ENCODE measurements around the gene MT2A.

The MT2A gene

GRCh38 chr16:56625943-56626654 is 17.7 kb downstream of the MT2A start:
- DNase-seq (ENCODE audit: insufficient read length) (no peak), FAIRE-seq (no peak)
- no peak for TF ChIP-seq POLR2AphosphoS5 (IDR thresholded peaks at IDR 0.05; ENCODE audit: low read depth, low read length)
- TF ChIP-seq POLR2A (IDR thresholded peaks at IDR 0.05; ENCODE audit: low read depth, low read length) = no peak
- TF ChIP-seq TAF1 (IDR thresholded peaks at IDR 0.05; ENCODE audit: borderline replicate concordance, low read depth, low read length) = no peak

- FAIRE-seq = no peak
- TF ChIP-seq POLR2A (IDR thresholded peaks at IDR 0.05; ENCODE audit: low read depth, low read length) = no peak
- TF ChIP-seq TAF1 (IDR thresholded peaks at IDR 0.05; ENCODE audit: borderline replicate concordance, low read depth, low read length) = no peak
Measured at GRCh38 chr16:56626685-56627084, 18.3 kb downstream of the MT2A start.

GRCh38 chr16:56628486-56629350 is 20.3 kb downstream of the MT2A start:
- TF ChIP-seq POLR2A (IDR thresholded peaks at IDR 0.05; ENCODE audit: low read depth, low read length) (no peak), POLR2AphosphoS5 (IDR thresholded peaks at IDR 0.05; ENCODE audit: low read depth, low read length) (no peak), TAF1 (IDR thresholded peaks at IDR 0.05; ENCODE audit: borderline replicate concordance, low read depth, low read length) (no peak)
- DNase-seq (ENCODE audit: insufficient read length) (no peak), FAIRE-seq (no peak)

More at GRCh38 chr16:56626685-56627084, 18.3 kb downstream of the MT2A start:
- no peak for DNase-seq (ENCODE audit: insufficient read length)

GRCh38 chr16:56629531-56629930 is 21.1 kb downstream of the MT2A start:
- TF ChIP-seq TAF1 (IDR thresholded peaks at IDR 0.05; ENCODE audit: borderline replicate concordance, low read depth, low read length) (no peak), POLR2AphosphoS5 (IDR thresholded peaks at IDR 0.05; ENCODE audit: low read depth, low read length) (no peak), POLR2A (IDR thresholded peaks at IDR 0.05; ENCODE audit: low read depth, low read length) (no peak)
- DNase-seq (ENCODE audit: insufficient read length) (no peak), FAIRE-seq (no peak)

- FAIRE-seq (peak; percentile 74), DNase-seq (ENCODE audit: insufficient read length) (no peak)
- TF ChIP-seq POLR2A (IDR thresholded peaks at IDR 0.05; ENCODE audit: low read depth, low read length) (no peak), TAF1 (IDR thresholded peaks at IDR 0.05; ENCODE audit: borderline replicate concordance, low read depth, low read length) (no peak), POLR2AphosphoS5 (IDR thresholded peaks at IDR 0.05; ENCODE audit: low read depth, low read length) (no peak)
Measured at GRCh38 chr16:56630134-56630533, 21.8 kb downstream of the MT2A start.

GRCh38 chr16:56631197-56631596 is 22.8 kb downstream of the MT2A start:
- FAIRE-seq (no peak), DNase-seq (ENCODE audit: insufficient read length) (no peak)
- no peak for TF ChIP-seq TAF1 (IDR thresholded peaks at IDR 0.05; ENCODE audit: borderline replicate concordance, low read depth, low read length)
- no peak for TF ChIP-seq POLR2A (IDR thresholded peaks at IDR 0.05; ENCODE audit: low read depth, low read length)
- no peak for TF ChIP-seq POLR2AphosphoS5 (IDR thresholded peaks at IDR 0.05; ENCODE audit: low read depth, low read length)

GRCh38 chr16:56631832-56632155 is 23.4 kb downstream of the MT2A start:
- no peak for DNase-seq (ENCODE audit: insufficient read length)
- no peak for FAIRE-seq
- no peak for TF ChIP-seq TAF1 (IDR thresholded peaks at IDR 0.05; ENCODE audit: borderline replicate concordance, low read depth, low read length)
- TF ChIP-seq POLR2A (IDR thresholded peaks at IDR 0.05; ENCODE audit: low read depth, low read length) = no peak
- no peak for TF ChIP-seq POLR2AphosphoS5 (IDR thresholded peaks at IDR 0.05; ENCODE audit: low read depth, low read length)

- FAIRE-seq (no peak), DNase-seq (ENCODE audit: insufficient read length) (no peak)
- no peak for TF ChIP-seq POLR2A (IDR thresholded peaks at IDR 0.05; ENCODE audit: low read depth, low read length)
Measured at GRCh38 chr16:56632156-56632847, 23.9 kb downstream of the MT2A start, which contains the start of gene MT1M. Gene MT1M (plus strand): TSS chr16:56632659. CDS start chr16:56632732, 73 bp downstream.

GRCh38 chr16:56632848-56633365 is 24.5 kb downstream of the MT2A start:
- no peak for TF ChIP-seq POLR2A (IDR thresholded peaks at IDR 0.05; ENCODE audit: low read depth, low read length)
- TF ChIP-seq POLR2AphosphoS5 (IDR thresholded peaks at IDR 0.05; ENCODE audit: low read depth, low read length) = no peak
- no peak for TF ChIP-seq TAF1 (IDR thresholded peaks at IDR 0.05; ENCODE audit: borderline replicate concordance, low read depth, low read length)
- FAIRE-seq = no peak
- DNase-seq (ENCODE audit: insufficient read length) = no peak

GRCh38 chr16:56633535-56633934 is 25.2 kb downstream of the MT2A start:
- no peak for FAIRE-seq
- no peak for TF ChIP-seq POLR2A (IDR thresholded peaks at IDR 0.05; ENCODE audit: low read depth, low read length)
- TF ChIP-seq TAF1 (IDR thresholded peaks at IDR 0.05; ENCODE audit: borderline replicate concordance, low read depth, low read length) = no peak
- TF ChIP-seq POLR2AphosphoS5 (IDR thresholded peaks at IDR 0.05; ENCODE audit: low read depth, low read length) = no peak

GRCh38 chr16:56634715-56635440 is 26.5 kb downstream of the MT2A start:
- no peak for DNase-seq (ENCODE audit: insufficient read length)
- FAIRE-seq = no peak
- TF ChIP-seq POLR2AphosphoS5 (IDR thresholded peaks at IDR 0.05; ENCODE audit: low read depth, low read length) (no peak), TAF1 (IDR thresholded peaks at IDR 0.05; ENCODE audit: borderline replicate concordance, low read depth, low read length) (no peak), POLR2A (IDR thresholded peaks at IDR 0.05; ENCODE audit: low read depth, low read length) (no peak)

More at GRCh38 chr16:56633535-56633934, 25.2 kb downstream of the MT2A start:
- no peak for DNase-seq (ENCODE audit: insufficient read length)

Measured in GM12892 (cell line).